Suprapubic skin (tissue), 4 donors: ENCODE results near the gene LRP4.

ENCODE experiments used
- CTCF ChIP-seq, 2 donors: fragments of 200-600 bp in 1 of 2; fragments of 450-650 bp in 1 of 2; sonication (generic) in 1 of 2; IDR thresholded peaks; one replicate each; pipeline ENCODE4 v1.5.1; 2016 to 2019; ENCODE audit warnings: antibody characterized with exemption in 2 of 2, mild to moderate bottlenecking in 1 of 2, moderate library complexity in 1 of 2
- POLR2A ChIP-seq, 2 donors: fragments of 450-650 bp; IDR thresholded peaks; one replicate each; pipeline ENCODE4 v1.6.1; 2017; ENCODE audit warnings: antibody characterized with exemption in 2 of 2, mild to moderate bottlenecking in 2 of 2, moderate library complexity in 2 of 2
- POLR2AphosphoS5 ChIP-seq, 3 donors: sonication (generic); formaldehyde crosslinking; IDR thresholded peaks; one replicate each; pipeline ENCODE4 v1.6.1; 2017; ENCODE audit warnings: antibody characterized with exemption in 3 of 3

GRCh38 chr11:46917109-46917761, 1.1 kb downstream of the LRP4 start:
- TF ChIP-seq CTCF (IDR thresholded peaks at IDR 0.05): no peak
- no peak for TF ChIP-seq POLR2A (IDR thresholded peaks at IDR 0.05)
- no peak for TF ChIP-seq POLR2AphosphoS5 (IDR thresholded peaks at IDR 0.05)
